Astrocyte (in vitro differentiated cells and primary cell): Measurements from ENCODE around the gene GP1BA. TPM values are rescaled to one million over a fixed set of nuclear protein-coding genes. Genes with fewer than 3 reads are reported as not detected.
A peak's percentile ranks its signal among the peaks of the same experiment; 100 is the strongest.

ENCODE experiments used
- DNase-seq: peaks from one replicate; pipeline ENCODE4 v3.0.0-alpha.2; 2010; ENCODE audit warnings: low read depth
- FAIRE-seq: peaks from 2 replicates; lab custom pipeline; 2011; peaks lifted over from hg19 to GRCh38; lab: Jason Lieb, UNC
- H2AFZ ChIP-seq: 2 replicates; pipeline ENCODE4 v1.6.0; 2012; ENCODE audit warnings: low read depth, low read length, inconsistent platforms
- H3K27ac ChIP-seq: 2 replicates; pipeline ENCODE4 v1.5.1; 2011; ENCODE audit warnings: low read depth, low read length, inconsistent platforms
- H3K27me3 ChIP-seq: 2 replicates; pipeline ENCODE4 v1.6.0; 2011; ENCODE audit warnings: low read length, inconsistent platforms; ENCODE audit not compliant: insufficient read depth
- H3K36me3 ChIP-seq: 2 replicates; pipeline ENCODE4 v1.5.1; 2011; ENCODE audit warnings: low read length, inconsistent platforms; ENCODE audit not compliant: insufficient read depth
- H3K4me1 ChIP-seq: 2 replicates; pipeline ENCODE4 v1.5.1; 2011; ENCODE audit warnings: low read length, inconsistent platforms; ENCODE audit not compliant: insufficient read depth
- H3K4me2 ChIP-seq: 2 replicates; pipeline ENCODE4 v1.6.0; 2012; ENCODE audit warnings: low read length, inconsistent platforms
- H3K4me3 ChIP-seq: 2 replicates; pipeline ENCODE4 v1.5.1; 2011; ENCODE audit warnings: low read depth, mild to moderate bottlenecking, low read length, inconsistent platforms; ENCODE audit not compliant: insufficient read depth
- H3K79me2 ChIP-seq: 2 replicates; pipeline ENCODE4 v1.6.0; 2012; ENCODE audit warnings: mild to moderate bottlenecking, low read length, inconsistent platforms; ENCODE audit not compliant: insufficient read depth
- H3K9ac ChIP-seq: 2 replicates; pipeline ENCODE4 v1.6.0; 2012; ENCODE audit warnings: mild to moderate bottlenecking, low read length, inconsistent platforms
- H3K9me3 ChIP-seq: 2 replicates; pipeline ENCODE4 v1.5.1; 2012; ENCODE audit warnings: low read depth, mild to moderate bottlenecking, low read length, inconsistent platforms; ENCODE audit not compliant: insufficient read depth
- H4K20me1 ChIP-seq: 2 replicates; pipeline ENCODE4 v1.6.0; 2012; ENCODE audit warnings: low read length, inconsistent platforms; ENCODE audit not compliant: insufficient read depth
- H3K27ac Mint-ChIP-seq: one replicate; pipeline ENCODE4 v1.8.0; 2021; ENCODE audit warnings: mild to moderate bottlenecking, mixed read lengths; ENCODE audit not compliant: unreplicated experiment
- H3K27me3 Mint-ChIP-seq: one replicate; pipeline ENCODE4 v1.8.0; 2021; ENCODE audit warnings: low read depth, mixed read lengths; ENCODE audit not compliant: unreplicated experiment
- H3K36me3 Mint-ChIP-seq: one replicate; pipeline ENCODE4 v1.8.0; 2021; ENCODE audit warnings: low read depth, mixed read lengths; ENCODE audit not compliant: unreplicated experiment
- H3K4me1 Mint-ChIP-seq: one replicate; pipeline ENCODE4 v1.8.0; 2021; ENCODE audit warnings: low read depth, mixed read lengths; ENCODE audit not compliant: unreplicated experiment
- H3K4me3 Mint-ChIP-seq: one replicate; pipeline ENCODE4 v1.8.0; 2021; ENCODE audit warnings: mild to moderate bottlenecking, moderate library complexity, mixed read lengths; ENCODE audit not compliant: unreplicated experiment
- H3K9me3 Mint-ChIP-seq: one replicate; pipeline ENCODE4 v1.8.0; 2021; ENCODE audit warnings: mild to moderate bottlenecking, mixed read lengths; ENCODE audit not compliant: unreplicated experiment
- CTCF ChIP-seq: IDR thresholded peaks from 2 replicates; pipeline ENCODE4 v1.5.1; 2011; ENCODE audit warnings: low read depth, mild to moderate bottlenecking, inconsistent platforms, low read length, moderate library complexity; ENCODE audit not compliant: insufficient read depth
- EZH2 ChIP-seq: IDR thresholded peaks from 2 replicates; pipeline ENCODE4 v1.6.1; 2012; ENCODE audit warnings: mild to moderate bottlenecking, low read length, inconsistent platforms; ENCODE audit not compliant: insufficient read depth
- total RNA-seq: library from RNA; stranded (reverse); gene quantifications from 2 replicates; pipeline ENCODE4 v1.2.1, GENCODE V29; 2021

GP1BA gene
- total RNA-seq, 1 donor from 2014 or later = 0.09 TPM

DNA sequence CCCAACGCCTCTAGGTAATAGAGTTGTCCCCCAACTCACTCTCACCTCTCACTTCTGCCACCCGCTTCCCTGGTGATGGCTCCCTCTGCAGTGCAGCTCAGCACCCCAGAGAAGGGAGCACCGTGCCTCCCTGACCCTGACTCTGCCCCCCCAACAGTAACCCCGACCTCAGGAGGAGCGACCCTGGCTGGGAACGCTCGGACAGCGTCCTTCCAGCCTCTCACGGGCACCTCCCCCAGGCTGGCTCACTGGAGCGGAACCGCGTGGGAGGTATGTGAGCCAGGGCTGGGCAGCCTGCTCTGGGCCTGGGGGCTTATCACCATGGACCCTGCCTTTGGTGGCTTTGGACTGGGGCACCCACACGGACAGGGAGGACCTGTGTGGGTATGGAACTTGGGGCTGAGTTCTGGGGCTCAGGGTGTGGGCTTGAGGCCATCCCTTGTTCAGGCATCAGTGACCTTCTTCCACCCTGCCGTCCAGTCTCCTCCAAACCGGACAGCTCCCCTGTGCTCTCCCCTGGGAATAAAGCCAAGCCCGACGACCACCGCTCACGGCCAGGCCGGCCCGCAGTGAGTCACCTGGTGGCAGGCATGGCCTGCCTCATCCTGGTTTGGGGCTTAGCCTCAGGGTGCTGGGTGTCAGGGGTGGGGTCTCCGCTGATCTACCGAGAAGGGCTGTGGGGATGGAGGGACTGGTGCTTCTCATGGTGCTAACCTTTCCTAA lies 39.4 kb upstream of the GP1BA start:
- no peaks in the 10 kb centered on the region for H3K9me3 ChIP-seq
- Mint-ChIP-seq H3K27ac (peak overlapping the region; percentile 26), H3K27me3 (no peaks in the 10 kb centered on the region), H3K9me3 (no peaks in the 10 kb centered on the region), H3K4me3 (no peak overlapping the region), H3K36me3 (peaks cover 9% of the 10 kb centered on the region), H3K4me1 (no peaks in the 10 kb centered on the region)
- no peak overlapping the region for H3K9ac ChIP-seq
- H4K20me1 ChIP-seq = peaks cover 6% of the 10 kb centered on the region
- no peak overlapping the region for H3K4me2 ChIP-seq
- H3K27me3 ChIP-seq = no peaks in the 10 kb centered on the region
- no peaks in the 10 kb centered on the region for H3K4me1 ChIP-seq
- H2AFZ ChIP-seq = no peak overlapping the region
- H3K36me3 ChIP-seq = peaks cover 14% of the 10 kb centered on the region
- H3K4me3 ChIP-seq = no peak overlapping the region
- DNase-seq = no peak
- TF ChIP-seq EZH2 (no peak), CTCF (no peak)
- no peak for FAIRE-seq
- no peaks in the 10 kb centered on the region for H3K79me2 ChIP-seq
- no peak overlapping the region for H3K27ac ChIP-seq

GRCh38 chr17:4893272-4893671 lies 38.8 kb upstream of the GP1BA start:
- no peak for DNase-seq
- no peak overlapping the region for H2AFZ ChIP-seq
- no peak for TF ChIP-seq CTCF
- TF ChIP-seq EZH2 = no peak
- no peak overlapping the region for H3K4me2 ChIP-seq
- no peak overlapping the region for H3K9ac ChIP-seq
- H3K27ac Mint-ChIP-seq = no peak overlapping the region
- H3K4me1 Mint-ChIP-seq = no peaks in the 10 kb centered on the region
- H3K4me3 Mint-ChIP-seq = no peak overlapping the region
- no peaks in the 10 kb centered on the region for H3K27me3 Mint-ChIP-seq
- no peaks in the 10 kb centered on the region for H3K9me3 ChIP-seq
- no peaks in the 10 kb centered on the region for H3K79me2 ChIP-seq
- H3K4me3 ChIP-seq = no peak overlapping the region
- H3K9me3 Mint-ChIP-seq = no peaks in the 10 kb centered on the region
- H3K36me3 Mint-ChIP-seq = peaks cover 9% of the 10 kb centered on the region
- H3K36me3 ChIP-seq = peaks cover 14% of the 10 kb centered on the region
- H3K27me3 ChIP-seq = no peaks in the 10 kb centered on the region
- H3K27ac ChIP-seq = no peak overlapping the region
- no peaks in the 10 kb centered on the region for H3K4me1 ChIP-seq
- FAIRE-seq = no peak
- H4K20me1 ChIP-seq = peaks cover 6% of the 10 kb centered on the region
